GM21367 (cell line): Measurements from ENCODE around the gene MTHFSD.

ENCODE experiments used
- ATAC-seq: cut with Tn5 transposase; IDR thresholded peaks from one replicate; pipeline ENCODE4 v1.9.1; 2021; ENCODE audit not compliant: unreplicated experiment

Gene MTHFSD

GRCh38 chr16:86505185-86505898 lies 49.7 kb downstream of the MTHFSD start:
- ATAC-seq: no peak

DNA sequence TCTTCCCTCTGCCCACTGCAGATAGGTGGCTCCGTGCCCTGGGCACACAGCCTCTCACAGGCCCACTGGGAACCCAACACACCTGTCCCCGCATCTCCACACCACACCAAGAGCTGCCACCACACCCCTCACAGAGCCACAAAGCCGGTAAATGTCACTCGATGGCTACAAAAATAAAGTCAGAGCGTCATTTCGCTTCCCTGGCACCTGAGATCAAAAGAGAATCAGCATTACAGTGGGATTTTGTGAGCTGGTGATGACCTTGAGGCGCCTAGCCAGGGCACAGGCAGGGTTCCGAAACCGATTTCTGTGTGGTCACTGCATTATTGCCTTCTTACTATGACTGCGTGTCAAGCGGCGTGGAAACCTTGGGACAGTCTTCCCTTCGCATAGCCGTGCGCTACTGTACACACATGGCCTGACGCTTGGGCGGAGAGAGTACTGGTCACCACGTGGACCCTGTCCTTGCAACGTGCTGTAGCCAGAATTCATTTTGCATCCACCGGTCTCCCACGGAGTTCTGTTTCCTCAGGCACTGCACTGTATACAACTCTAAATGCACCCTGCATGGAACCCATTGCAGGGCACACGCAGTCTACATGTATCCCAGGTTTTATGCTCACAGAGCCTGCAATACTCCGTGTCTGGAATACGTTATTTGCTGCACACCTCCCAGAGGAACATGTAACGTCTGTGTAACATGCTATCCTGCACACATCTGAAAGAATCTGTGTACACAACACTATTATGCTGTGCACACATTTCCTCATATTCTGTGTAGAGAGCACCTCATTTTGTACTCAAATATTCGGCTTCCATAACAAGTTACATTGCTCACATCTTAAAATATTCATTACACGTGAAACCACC lies 50.5 kb downstream of the MTHFSD start:
- no peak for ATAC-seq

GRCh38 chr16:86503830-86504229 lies 51.2 kb downstream of the MTHFSD start:
- ATAC-seq: no peak

- ATAC-seq: no peak
Measured at GRCh38 chr16:86502856-86503748, 51.9 kb downstream of the MTHFSD start.

DNA sequence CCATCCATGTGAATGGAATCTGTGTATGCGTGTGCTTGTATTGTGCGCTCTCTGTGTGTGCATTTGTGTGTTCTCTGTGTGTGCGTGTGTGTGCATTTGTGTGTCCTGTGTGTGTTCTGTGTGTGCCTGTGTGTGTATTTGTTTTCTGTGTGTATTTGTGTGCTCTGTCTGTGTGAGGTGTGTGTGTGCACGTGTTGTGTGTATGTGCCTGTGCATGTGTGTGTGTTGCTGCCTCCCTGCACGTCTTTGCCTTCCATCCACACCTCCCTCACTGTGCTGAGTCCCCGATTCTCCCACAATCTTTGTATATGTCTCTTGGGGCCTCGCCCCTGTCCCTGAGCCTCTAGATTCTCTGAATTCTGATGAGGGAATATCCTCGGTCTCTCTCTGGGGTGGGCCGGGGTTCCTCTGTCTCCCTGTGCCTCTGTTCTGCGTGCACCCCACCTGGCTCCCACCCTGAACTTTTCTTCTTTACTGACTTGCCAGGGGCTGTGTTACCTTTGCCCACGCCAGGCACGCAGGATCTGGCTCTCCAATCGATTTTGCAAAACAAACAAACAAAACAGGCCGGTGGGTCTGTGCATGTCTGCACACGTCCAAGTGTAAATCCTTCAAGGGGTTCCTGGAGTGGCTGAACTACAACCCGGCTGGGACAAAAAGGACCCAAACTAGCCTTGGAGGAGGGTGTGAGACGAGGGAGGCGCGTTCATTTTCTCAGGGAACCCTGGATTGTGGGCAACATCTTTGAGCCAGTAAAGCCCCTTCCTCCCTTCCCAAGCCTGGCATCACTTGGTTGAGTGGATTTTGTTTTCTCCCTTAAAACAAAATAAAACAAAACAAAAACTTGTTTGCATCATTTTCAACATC lies 52.8 kb downstream of the MTHFSD start:
- no peak for ATAC-seq

- no peak for ATAC-seq
Measured at GRCh38 chr16:86500708-86501510, 54.1 kb downstream of the MTHFSD start.

- no peak for ATAC-seq
Measured at GRCh38 chr16:86499889-86500707, 54.9 kb downstream of the MTHFSD start.

DNA sequence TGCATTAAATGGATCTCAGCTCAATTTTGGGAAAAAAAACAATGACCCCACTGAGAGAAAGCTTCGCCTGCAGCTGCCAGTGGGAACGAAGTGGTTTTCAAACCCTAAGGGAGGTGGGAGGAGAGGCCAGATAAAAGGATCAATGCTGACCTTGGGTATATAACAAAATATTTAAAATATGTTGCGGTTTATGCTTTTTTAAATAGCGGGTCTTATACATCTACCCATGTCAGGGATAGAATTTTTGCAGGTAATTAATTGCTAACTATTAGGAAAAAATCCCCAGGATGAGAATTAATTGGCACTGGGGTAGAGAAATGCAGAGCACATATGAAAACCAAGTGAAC lies 55.6 kb downstream of the MTHFSD start:
- ATAC-seq: no peak

- ATAC-seq: no peak
Measured at GRCh38 chr16:86498671-86499439, 56.2 kb downstream of the MTHFSD start.

DNA sequence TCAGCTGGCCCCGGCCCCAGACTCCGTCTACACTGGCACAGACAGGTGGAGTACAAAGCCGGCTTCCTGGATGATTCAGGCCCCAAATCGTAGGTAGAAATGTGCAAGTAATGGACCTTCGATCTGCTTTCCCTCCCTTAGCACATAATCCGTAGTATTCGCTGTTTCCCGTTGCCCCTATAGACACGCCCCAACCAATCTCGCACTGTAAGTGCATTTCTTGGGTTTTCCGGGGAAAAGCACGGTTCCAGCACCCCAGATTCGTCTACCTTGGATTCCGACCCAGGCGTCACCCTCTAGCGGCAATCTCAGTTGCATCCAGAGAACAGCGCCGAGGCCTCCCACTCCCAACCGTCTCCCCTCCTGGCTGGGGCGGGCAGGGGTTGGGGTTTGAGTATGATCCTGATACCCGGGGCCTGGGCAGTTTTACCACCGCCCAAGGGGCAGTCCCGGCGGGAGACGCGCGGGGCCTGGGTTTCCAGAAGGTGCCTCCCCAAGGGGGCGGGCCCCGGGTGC lies 56.8 kb downstream of the MTHFSD start:
- ATAC-seq: no peak

- no peak for ATAC-seq
Measured at GRCh38 chr16:86497551-86498021, 57.4 kb downstream of the MTHFSD start.

DNA sequence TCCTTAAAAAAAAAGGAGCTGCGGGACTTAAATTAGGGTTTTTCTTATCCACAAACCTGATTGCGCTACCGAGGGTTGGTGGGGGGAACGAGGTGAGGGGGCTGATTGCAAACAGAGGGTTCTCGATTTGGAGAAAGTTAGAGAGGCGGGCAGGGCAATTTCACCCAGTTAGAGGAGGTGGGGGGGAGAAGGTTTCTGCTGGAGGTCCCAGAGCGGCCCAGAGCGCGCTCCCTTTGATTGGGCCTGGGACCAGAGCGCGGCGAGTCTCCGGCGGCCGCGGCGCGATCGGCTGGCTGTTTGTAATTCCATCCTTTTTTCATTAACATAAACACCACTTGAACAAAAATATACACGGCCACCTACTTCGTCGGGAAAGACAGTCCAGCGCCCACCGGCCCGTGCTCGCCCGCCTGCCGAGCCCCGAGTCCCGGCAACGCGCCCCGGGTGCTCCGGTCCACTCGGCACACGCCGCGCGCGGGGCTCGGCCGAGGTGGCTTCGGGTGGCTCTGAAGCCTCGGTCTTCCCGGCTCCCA lies 58.0 kb downstream of the MTHFSD start:
- ATAC-seq: no peak

DNA sequence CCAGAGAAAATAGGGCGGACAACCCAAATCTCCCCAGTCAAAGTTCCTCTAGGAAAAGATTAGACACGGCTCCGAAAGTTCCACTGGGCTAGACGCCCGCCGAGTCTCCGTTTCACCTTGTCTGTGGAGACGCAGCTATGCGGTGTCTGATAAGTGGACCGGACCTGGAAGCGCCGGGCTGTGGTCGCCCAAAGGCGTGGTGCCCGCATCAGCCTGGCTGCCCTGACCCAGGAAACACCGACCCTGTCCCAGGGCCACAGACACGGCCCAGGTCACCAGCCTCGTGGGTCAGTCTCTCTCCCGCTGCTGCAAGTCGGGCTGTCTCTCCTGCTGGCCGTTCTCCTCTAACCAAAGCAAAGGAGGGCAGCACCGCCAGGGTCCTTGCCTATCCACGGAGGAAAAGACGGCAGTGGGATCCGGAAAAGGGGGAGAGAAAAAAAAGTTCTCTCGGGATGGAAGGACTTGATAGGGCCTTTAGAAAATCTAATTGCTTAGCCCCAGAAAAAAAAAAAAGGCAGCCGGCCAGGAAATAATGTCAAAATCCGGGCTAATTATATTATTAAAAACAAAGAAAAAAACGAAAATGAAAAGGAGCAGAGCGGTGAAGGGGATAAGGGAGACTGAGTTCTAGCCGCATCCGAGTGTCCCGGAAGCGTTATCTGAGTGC lies 58.6 kb downstream of the MTHFSD start:
- ATAC-seq: no peak

DNA sequence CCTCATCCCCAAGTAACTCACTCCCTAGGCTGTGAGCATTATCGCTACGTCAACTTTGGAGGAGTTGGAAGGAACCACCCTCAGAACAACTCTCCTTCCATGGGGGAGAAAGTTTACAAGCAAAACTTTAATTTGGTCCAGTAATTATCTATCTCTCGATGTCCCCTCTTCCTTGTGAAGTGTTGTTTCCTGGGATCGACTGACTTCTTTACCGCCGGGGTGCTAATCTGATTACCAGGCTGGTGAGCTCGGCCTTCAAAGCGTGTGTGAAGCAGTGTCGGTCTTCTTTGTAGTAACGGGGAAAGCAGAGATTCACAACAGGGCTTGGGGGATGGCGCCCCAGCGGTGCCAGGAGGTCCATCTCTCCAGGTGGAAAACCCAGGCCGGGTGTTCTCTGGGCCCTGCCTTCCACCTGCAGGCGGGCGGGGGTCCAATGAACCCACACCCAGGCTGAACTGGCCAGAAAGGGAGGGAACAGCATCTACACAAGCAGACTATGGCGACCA lies 59.2 kb downstream of the MTHFSD start:
- ATAC-seq: no peak

DNA sequence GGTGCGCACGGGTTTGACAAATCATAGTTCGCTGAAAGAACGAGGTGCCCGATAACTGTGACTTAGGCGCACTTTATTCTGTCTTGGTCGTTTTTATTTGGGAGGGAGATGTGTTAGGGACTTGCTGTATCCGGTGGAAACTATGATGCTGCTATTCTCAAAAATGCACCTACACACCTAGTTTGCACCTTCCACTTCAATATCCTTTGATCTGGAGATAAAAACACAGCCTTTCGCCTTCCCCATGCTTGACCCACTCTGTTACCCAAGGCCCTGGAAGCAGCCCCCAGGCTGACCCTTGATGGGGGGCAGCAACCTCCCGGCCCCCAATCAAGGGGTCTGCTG lies 59.7 kb downstream of the MTHFSD start:
- no peak for ATAC-seq

DNA sequence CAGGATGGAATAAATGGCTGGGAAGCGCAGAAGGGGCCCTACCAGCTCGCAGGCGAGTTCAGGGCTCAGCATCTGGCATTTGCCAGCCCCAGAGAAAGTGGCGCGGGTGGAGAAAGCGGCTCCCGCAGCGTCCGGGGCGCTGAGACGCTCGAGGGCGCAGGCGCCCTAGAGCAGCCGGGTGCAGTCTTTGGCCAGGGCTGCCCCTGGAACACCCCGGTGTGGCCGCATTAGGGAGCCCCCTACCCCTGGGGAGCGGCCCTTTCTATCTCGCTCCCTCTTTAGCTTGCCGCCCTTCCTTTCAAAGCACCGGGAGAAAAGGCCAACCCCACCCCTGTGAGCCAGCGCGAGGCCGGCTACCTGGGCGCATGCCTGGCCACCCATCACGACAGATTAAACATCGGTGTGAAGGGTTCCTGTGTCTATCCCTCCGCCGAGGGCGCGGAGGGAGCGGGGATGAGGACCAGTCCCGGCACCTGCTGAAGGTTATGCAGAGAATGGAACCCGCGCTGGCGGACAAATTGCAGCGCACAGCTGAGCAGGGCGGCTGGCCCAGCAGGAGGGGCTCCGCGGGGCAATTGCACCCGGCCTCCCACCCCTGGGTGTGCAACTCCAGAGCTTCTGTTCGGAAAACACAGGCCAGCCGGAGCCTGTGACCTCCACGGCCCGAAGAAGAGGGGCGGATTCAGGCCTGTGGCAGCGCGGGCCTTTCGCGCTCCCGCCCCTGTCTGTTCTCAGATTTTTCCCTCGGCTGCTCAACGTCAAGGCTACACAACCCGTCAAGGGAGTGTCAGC lies 60.3 kb downstream of the MTHFSD start:
- no peak for ATAC-seq
